K562 (cell line): Measurements from ENCODE around the gene TSEN34. TPM values are rescaled to one million over a fixed set of nuclear protein-coding genes. Genes with fewer than 3 reads are reported as not detected.

Experiments used
- ATF1 ChIP-seq, 2 experiments: fragments of 450-650 bp in 1 of 2; IDR thresholded peaks; 2 replicates each; pipeline ENCODE4 v1.6.1; 2016; ENCODE audit warnings: missing compliant biosample characterization in 1 of 2, missing genetic modification characterization in 1 of 2
- BHLHE40 ChIP-seq: IDR thresholded peaks from 2 replicates; pipeline ENCODE4 v1.6.1; 2011; ENCODE audit warnings: low read length, improper control_type of control experiment
- CBFA2T2 ChIP-seq: fragments of 450-650 bp; conservative IDR thresholded peaks from 2 replicates; pipeline ENCODE4 v1.6.1; 2017; ENCODE audit warnings: mild to moderate bottlenecking
- CBFB ChIP-seq: sonication (generic); formaldehyde crosslinking; IDR thresholded peaks from 2 replicates; pipeline ENCODE4 v1.4.0; 2020; ENCODE audit warnings: mild to moderate bottlenecking, missing genetic modification reagents
- CC2D1A ChIP-seq: fragments of 450-650 bp; IDR thresholded peaks from 2 replicates; pipeline ENCODE4 v1.6.1; 2017; ENCODE audit warnings: mild to moderate bottlenecking
- CREB1 ChIP-seq, 2 experiments: sonication (generic) in 1 of 2; formaldehyde crosslinking in 1 of 2; IDR thresholded peaks; 2 replicates each; pipeline versions ENCODE4 v1.6.1 to v1.8.0; 2012 to 2022; ENCODE audit warnings: inconsistent platforms in 1 of 2, mild to moderate bottlenecking in 1 of 2, missing genetic modification reagents in 1 of 2, moderate library complexity in 1 of 2
- ELF4 ChIP-seq: fragments of 450-650 bp; formaldehyde crosslinking; IDR thresholded peaks from 2 replicates; pipeline ENCODE4 v1.4.0; 2022; ENCODE audit warnings: missing genetic modification characterization
- ESRRA ChIP-seq: fragments of 450-650 bp; IDR thresholded peaks from 2 replicates; pipeline ENCODE4 v1.6.1; 2014; ENCODE audit warnings: low read depth, mild to moderate bottlenecking, moderate library complexity, borderline replicate concordance
- HDAC2 ChIP-seq: fragments of 450-650 bp; IDR thresholded peaks from 2 replicates; pipeline ENCODE4 v1.6.1; 2016; ENCODE audit warnings: mild to moderate bottlenecking
- IRF9 ChIP-seq: fragments of 450-650 bp; IDR thresholded peaks from 2 replicates; pipeline ENCODE4 v1.6.1; 2016; ENCODE audit warnings: missing biosample characterization, missing genetic modification characterization
- MAZ ChIP-seq, 2 experiments: fragments of 450-650 bp in 1 of 2; sonication (generic) in 1 of 2; formaldehyde crosslinking; IDR thresholded peaks in 1 of 2; conservative IDR thresholded peaks in 1 of 2; 2 replicates each; pipeline versions ENCODE4 v1.4.0 to v1.5.0; 2020; ENCODE audit warnings: mild to moderate bottlenecking in 1 of 2, missing genetic modification reagents in 1 of 2
- MEIS2 ChIP-seq: fragments of 450-650 bp; IDR thresholded peaks from 2 replicates; pipeline ENCODE4 v1.6.1; 2014; ENCODE audit warnings: mild to moderate bottlenecking; ENCODE audit not compliant: partially characterized antibody
- MTA3 ChIP-seq: fragments of 450-650 bp; formaldehyde crosslinking; IDR thresholded peaks from 2 replicates; pipeline ENCODE4 v1.6.1; 2017; ENCODE audit warnings: mild to moderate bottlenecking, borderline replicate concordance
- MXI1 ChIP-seq: IDR thresholded peaks from 2 replicates; pipeline ENCODE4 v1.6.1; 2011; ENCODE audit warnings: low read depth, mild to moderate bottlenecking, improper control_type of control experiment, low read length
- MYBL2 ChIP-seq, 2 experiments: fragments of 450-650 bp in 1 of 2; sonication (generic) in 1 of 2; formaldehyde crosslinking in 1 of 2; IDR thresholded peaks; 2 replicates each; pipeline versions ENCODE4 v1.6.1 to v1.8.1; 2017 to 2022; ENCODE audit warnings: borderline replicate concordance in 1 of 2, inconsistent platforms in 1 of 2, low read depth in 1 of 2, mild to moderate bottlenecking in 1 of 2, missing genetic modification reagents in 1 of 2, moderate library complexity in 1 of 2
- NR0B1 ChIP-seq: fragments of 450-650 bp; IDR thresholded peaks from one replicate; pipeline ENCODE4 v1.6.1; 2018; ENCODE audit warnings: mild to moderate bottlenecking, moderate library complexity; ENCODE audit not compliant: partially characterized antibody
- OTX1 ChIP-seq: fragments of 450-650 bp; formaldehyde crosslinking; IDR thresholded peaks from 2 replicates; pipeline ENCODE4 v1.4.0; 2022; ENCODE audit warnings: mild to moderate bottlenecking
- POLR2A ChIP-seq: fragments of 450-650 bp; conservative IDR thresholded peaks from 2 replicates; pipeline ENCODE4 v1.6.1; 2016
- RAD21 ChIP-seq, 2 experiments: fragments of 250-450 bp in 1 of 2; fragments of 450-650 bp in 1 of 2; sonication (Bioruptor Pico) in 1 of 2; formaldehyde crosslinking in 1 of 2; IDR thresholded peaks in 1 of 2; conservative IDR thresholded peaks in 1 of 2; 2 replicates each; pipeline versions ENCODE4 v1.4.0 to v1.8.0; 2020 to 2022; ENCODE audit warnings: mild to moderate bottlenecking in 2 of 2, moderate library complexity in 1 of 2
- RB1 ChIP-seq: fragments of 450-650 bp; IDR thresholded peaks from 2 replicates; pipeline ENCODE4 v1.6.1; 2017; ENCODE audit warnings: low read depth, mild to moderate bottlenecking
- SMARCB1 ChIP-seq: IDR thresholded peaks from 2 replicates; pipeline ENCODE4 v1.6.1; 2011; ENCODE audit warnings: improper control_type of control experiment, low read depth; ENCODE audit not compliant: insufficient read length
- USF2 ChIP-seq: sonication (generic); formaldehyde crosslinking; IDR thresholded peaks from 2 replicates; pipeline ENCODE4 v1.5.0; 2020; ENCODE audit warnings: missing genetic modification reagents
- ZFPM2 ChIP-seq: fragments of 250-450 bp; sonication (Bioruptor Pico); IDR thresholded peaks from 2 replicates; pipeline ENCODE4 v1.5.1; 2022; ENCODE audit warnings: mild to moderate bottlenecking
- ZNF589 ChIP-seq: fragments of 200-800 bp; sonication (Bioruptor generic); IDR thresholded peaks from 2 replicates; pipeline ENCODE4 v1.6.1; 2016; ENCODE audit warnings: low read depth, missing genetic modification characterization, missing compliant biosample characterization
- ZNF695 ChIP-seq: fragments of 450-650 bp; formaldehyde crosslinking; IDR thresholded peaks from 2 replicates; pipeline ENCODE4 v1.4.0; 2020; ENCODE audit warnings: mild to moderate bottlenecking, moderate library complexity
- polyA plus RNA-seq, 8 experiments: library from polyadenylated mRNA; depleted of rRNA in 4 of 8; stranded (reverse) in 5 of 8; unstranded in 3 of 8; fragments of >200 nt; fragmentation: Nextera tagmentation in 2 of 8; fragmentation: Illumina TruSeq in 1 of 8; extraction: Ambion mirVana in 2 of 8; extraction: Trizol in 1 of 8; gene quantifications; 2 replicates each; pipeline versions ENCODE4 v1.2.1 to v1.2.3, GENCODE V29; 2011 to 2014; ENCODE audit warnings: inconsistent platforms in 1 of 8, missing spikeins in 1 of 8
- total RNA-seq, 7 experiments: library from RNA; depleted of rRNA in 6 of 7; stranded (reverse); fragments of >200 nt in 6 of 7; fragmentation: Illumina TruSeq in 2 of 7; extraction: Trizol in 2 of 7; gene quantifications; 2 replicates each; pipeline versions ENCODE4 v1.2.1 to v1.2.3, GENCODE V29; 2011 to 2021; ENCODE audit warnings: low replicate concordance in 1 of 7

TSEN34 gene
- total and polyA plus RNA-seq, 9 of the 15 experiments (the other 6 are each of a cell fraction or from before 2014, with no cell fraction given), result 3.1 to 57.6 (median 29.5) TPM

GRCh38 chr19:54231077-54231931 is 40.2 kb downstream of the TSEN34 start (continued):
- peak; percentile 45; the same call in 1 of the 2 replicates for TF ChIP-seq CREB1 (IDR thresholded peaks at IDR 0.05)
- TF ChIP-seq CREB1 (CRISPR knock-in tag; IDR thresholded peaks at IDR 0.05), result peak; percentile 69; the same call in 1 of the 2 replicates
- TF ChIP-seq ZNF589 (CRISPR knock-in tag), result no peak
- TF ChIP-seq CBFA2T2, result 0 out of 2 replicates have a peak, but pooled peaks have one; percentile 2
- TF ChIP-seq OTX1, result no peak
- TF ChIP-seq CBFB (CRISPR knock-in tag), result 0 out of 2 replicates have a peak, but pooled peaks have one; percentile 38
- no peak for TF ChIP-seq ZNF695 (CRISPR knock-in tag)
- TF ChIP-seq SMARCB1, result no peak
- no peak for TF ChIP-seq MXI1
- no peak for TF ChIP-seq MEIS2
- no peak for TF ChIP-seq IRF9 (tag)
- peak; percentile 44; the same call in 1 of the 2 replicates for TF ChIP-seq HDAC2
- TF ChIP-seq ELF4, result no peak
- TF ChIP-seq RAD21 (CRISPR knock-in tag; conservative IDR thresholded peaks at IDR 0.05 in 1 of 2, IDR thresholded peaks at IDR 0.05 in 1 of 2), result peak; percentile 93 to 98
- peak in 1 of 2 experiments; percentile 65; a peak in 3 of 4 replicates for TF ChIP-seq MAZ (CRISPR knock-in tag; conservative IDR thresholded peaks at IDR 0.05 in 1 of 2, IDR thresholded peaks at IDR 0.05 in 1 of 2)
- TF ChIP-seq ATF1 (CRISPR knock-in tag; IDR thresholded peaks at IDR 0.05), result no peak
- peak; percentile 44; the same call in 1 of the 2 replicates for TF ChIP-seq ATF1 (tag; IDR thresholded peaks at IDR 0.05)
- peak; percentile 56; the same call in 1 of the 2 replicates for TF ChIP-seq USF2
- TF ChIP-seq RB1, result peak; percentile 83
- TF ChIP-seq ESRRA, result 0 out of 2 replicates have a peak, but pooled peaks have one; percentile 22
- no peak for TF ChIP-seq NR0B1
- peak; percentile 61 for TF ChIP-seq BHLHE40
- TF ChIP-seq MTA3, result peak; percentile 34; the same call in 1 of the 2 replicates
- no peak for TF ChIP-seq ZFPM2 (CRISPR knock-in tag)
- no peak for TF ChIP-seq POLR2A
- TF ChIP-seq MYBL2 (IDR thresholded peaks at IDR 0.05; ENCODE audit: low read depth), result no peak
- TF ChIP-seq MYBL2 (CRISPR knock-in tag; IDR thresholded peaks at IDR 0.05; ENCODE audit: borderline replicate concordance), result no peak
- peak; percentile 91 for TF ChIP-seq CC2D1A
